Breast epithelium (tissue), 3 donors: ENCODE measurements around the gene WIZ.
"Not testable (repeated sequence)": the region's sequence is repeated elsewhere in the genome, so short reads cannot be mapped to it uniquely, and the experiment has no call there.

Experiments used
- CTCF ChIP-seq, 3 donors: fragments of 450-650 bp; IDR thresholded peaks; one replicate each; pipeline ENCODE4 v1.5.1; 2016 to 2017; ENCODE audit warnings: antibody characterized with exemption in 3 of 3, mild to moderate bottlenecking in 3 of 3, moderate library complexity in 3 of 3
- POLR2A ChIP-seq: fragments of 450-650 bp; IDR thresholded peaks from one replicate; pipeline ENCODE4 v1.6.1; 2016; ENCODE audit warnings: antibody characterized with exemption, mild to moderate bottlenecking, moderate library complexity
- POLR2AphosphoS5 ChIP-seq, 3 donors: sonication (generic); formaldehyde crosslinking; IDR thresholded peaks; one replicate each; pipeline ENCODE4 v1.6.1; 2017; ENCODE audit warnings: antibody characterized with exemption in 3 of 3

- not testable (repeated sequence) for TF ChIP-seq CTCF (IDR thresholded peaks at IDR 0.05); POLR2A; POLR2AphosphoS5 (IDR thresholded peaks at IDR 0.05)
These were observed 36.0 kb upstream of the WIZ start for GRCh38 chr19:15485768-15486167.
